HG02763 (cell line): ENCODE measurements around the gene SUPT3H.

Experiments
- ATAC-seq: cut with Tn5 transposase; IDR thresholded peaks from one replicate; pipeline ENCODE4 v1.9.1; 2021; ENCODE audit warnings: mild to moderate bottlenecking, moderate library complexity; ENCODE audit not compliant: unreplicated experiment

SUPT3H gene

DNA sequence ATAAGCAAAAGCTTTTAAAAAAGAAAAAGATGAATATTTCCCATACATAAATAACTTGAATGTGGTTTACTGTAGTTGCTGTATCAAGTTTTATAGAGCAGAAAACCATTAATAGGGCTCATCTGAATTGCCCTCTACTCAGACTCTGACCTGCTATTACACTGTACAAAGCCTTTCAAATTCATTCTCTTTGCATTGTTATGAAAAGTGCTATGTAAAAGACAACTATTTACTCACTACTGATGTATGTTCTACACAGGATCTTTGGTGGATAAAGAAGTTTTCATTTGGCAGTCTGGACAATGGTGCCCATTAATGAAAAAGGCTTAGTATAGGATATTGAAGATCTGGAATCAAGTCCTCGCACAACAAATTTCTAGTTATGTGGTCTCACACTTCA is 248.7 kb downstream of the SUPT3H start:
- no peak for ATAC-seq

GRCh38 chr6:45127185-45127584 is 250.5 kb downstream of the SUPT3H start:
- no peak for ATAC-seq

- no peak for ATAC-seq
These were observed 251.7 kb downstream of the SUPT3H start for GRCh38 chr6:45126033-45126432.

DNA sequence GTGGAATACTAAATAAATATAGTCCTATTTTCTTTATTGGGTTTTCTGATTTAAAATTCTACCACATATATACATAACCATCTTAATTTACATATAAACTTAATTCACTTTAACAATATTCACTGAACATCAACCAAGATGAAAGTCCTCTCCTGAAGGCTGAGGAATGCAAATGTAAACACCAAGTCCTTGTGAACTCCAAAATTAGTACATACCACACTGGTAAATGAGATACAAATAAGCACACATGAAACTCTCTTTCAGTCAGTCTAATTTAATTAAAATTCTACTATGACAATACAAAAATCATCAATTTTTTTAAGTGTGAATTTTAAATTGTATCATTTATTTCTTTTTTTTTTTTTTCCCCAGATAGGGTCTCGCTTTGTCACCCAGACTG is 254.7 kb downstream of the SUPT3H start:
- ATAC-seq: no peak

DNA sequence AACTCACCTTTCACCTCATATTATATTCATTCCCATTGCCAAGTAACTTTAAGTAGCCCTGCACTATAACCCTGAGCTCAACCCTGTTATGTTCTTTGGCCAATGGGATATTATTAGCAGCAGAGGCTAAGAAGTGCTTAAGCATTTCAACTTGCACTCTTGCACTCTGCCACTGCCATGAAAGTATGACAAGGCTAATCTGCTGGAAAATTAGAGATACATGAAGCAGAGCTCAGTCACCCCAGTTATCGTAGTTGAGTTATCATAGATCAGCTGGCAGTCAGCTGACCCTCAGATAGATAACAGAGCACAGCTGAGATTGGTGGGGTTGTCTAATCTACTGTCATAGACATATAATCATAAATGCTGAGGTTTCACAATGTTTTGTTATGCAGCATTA is 259.0 kb downstream of the SUPT3H start:
- no peak for ATAC-seq

DNA sequence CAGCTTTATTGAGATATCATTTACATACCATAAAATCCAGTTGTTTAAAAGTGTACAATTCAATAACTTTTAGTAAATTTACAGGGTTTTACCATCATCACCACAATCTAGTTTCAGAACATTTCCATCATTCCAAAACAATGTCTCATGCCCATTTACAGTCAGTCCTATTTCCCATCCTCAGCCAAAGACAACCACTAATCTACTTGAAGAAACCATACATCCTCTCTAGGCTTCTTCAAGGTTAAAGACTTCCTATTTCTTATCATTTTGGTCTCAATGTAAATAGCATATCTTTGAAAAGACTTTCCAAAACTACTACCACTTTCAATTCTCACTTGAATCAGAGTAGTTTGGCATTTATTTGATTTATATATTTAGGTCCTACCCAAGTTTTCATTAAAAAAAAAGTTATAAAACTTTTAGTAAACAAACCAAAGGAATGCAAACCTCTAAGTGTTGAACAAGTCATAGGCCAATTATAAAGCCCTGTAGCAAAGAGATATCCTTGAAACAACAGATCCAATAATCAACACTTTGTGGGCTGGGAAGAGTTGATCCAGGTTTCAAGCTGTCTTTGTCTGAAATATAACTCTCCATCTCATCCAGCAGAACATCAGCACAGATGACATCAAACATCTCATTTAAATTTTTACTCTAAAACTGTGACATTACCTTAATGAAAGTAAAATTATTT is 260.9 kb downstream of the SUPT3H start:
- ATAC-seq: no peak

DNA sequence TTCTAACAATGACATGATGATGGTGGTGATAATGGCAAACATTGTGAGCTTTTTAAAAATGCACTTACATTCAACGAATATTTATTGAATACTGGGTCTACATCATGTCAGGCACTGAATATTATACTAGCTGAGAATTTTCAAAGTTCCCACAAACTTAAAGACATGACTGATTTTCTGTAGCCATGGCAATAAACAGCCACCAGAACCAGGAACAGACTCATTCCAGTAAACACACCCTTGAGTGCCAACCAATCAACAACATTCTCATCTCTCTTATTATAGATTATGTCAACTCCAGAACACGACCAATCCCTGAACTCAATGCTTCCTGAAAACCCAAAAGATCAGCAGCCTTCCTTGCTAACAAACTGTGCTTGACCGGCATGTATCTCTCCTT is 262.0 kb downstream of the SUPT3H start:
- ATAC-seq: no peak

DNA sequence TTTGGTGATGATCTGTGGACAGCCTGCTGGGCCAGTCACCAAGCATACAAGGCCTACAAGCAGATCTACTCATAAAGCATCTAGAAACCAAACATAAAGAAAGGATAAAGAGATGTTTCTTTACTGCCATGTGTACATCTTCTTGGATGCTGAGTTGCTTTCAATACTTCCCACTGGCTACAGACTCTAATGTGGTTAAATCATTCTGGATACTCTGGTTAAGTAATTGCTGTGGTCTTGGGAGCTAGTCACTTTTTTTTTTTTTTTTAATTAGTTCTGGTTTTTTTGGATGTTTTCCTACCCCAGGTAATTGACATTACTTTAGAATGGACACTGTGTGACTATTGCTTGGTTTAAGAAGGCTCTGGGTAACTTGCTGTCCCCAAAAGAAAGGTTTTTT is 265.0 kb downstream of the SUPT3H start:
- ATAC-seq: no peak

- no peak for ATAC-seq
These were observed 268.2 kb downstream of the SUPT3H start for GRCh38 chr6:45109551-45109950.

DNA sequence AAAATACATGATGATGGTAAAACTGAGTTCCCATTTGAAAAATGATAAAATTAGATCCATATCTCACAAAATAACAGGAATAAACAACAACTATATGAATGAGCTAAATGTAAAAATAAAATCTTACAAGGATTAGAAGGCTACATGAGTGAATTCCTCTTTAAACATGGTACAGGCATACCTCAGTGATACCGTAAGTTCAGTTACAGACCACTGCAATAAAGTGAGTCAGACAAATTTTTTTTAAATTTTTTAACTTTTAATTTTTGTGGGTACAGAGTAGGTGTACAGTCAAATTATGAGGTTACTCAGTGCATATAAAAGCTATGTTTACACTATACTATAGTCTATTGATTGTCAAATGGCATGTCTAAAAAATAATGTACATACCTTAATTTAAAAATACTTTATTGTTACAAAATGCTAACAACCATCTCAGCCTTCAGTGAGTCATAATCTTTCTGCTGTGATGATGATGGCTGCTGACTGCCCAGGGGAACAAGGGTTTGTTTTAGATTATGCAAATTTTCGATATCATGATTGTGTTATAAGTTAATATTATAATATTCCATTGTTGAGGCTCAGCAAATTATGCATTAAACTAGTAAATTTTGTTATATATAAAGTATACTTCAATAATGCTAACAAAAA is 272.4 kb downstream of the SUPT3H start:
- ATAC-seq: no peak

- ATAC-seq: no peak
These were observed 273.3 kb downstream of the SUPT3H start for GRCh38 chr6:45104429-45104828.

DNA sequence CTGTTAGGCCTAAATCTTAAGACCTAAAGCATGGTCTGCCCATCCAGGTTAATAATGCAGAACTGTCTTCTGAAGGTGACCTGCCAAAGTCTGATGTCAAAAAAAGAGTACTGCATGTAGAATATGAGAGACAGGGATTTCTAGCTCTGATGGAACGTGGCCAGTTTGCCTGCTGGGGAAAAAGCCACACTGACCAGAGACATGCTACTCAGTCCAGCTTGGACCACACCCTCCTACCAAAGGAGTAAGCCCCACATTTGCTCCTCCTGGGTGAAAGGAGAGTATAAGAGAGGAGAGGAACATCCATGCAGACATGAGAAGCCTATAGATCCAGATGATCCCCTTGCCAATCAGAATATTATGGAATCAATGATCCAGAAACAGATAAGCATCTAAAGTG is 279.5 kb downstream of the SUPT3H start:
- ATAC-seq: no peak

- ATAC-seq: no peak
These were observed 282.9 kb downstream of the SUPT3H start for GRCh38 chr6:45094831-45095230.

- ATAC-seq: no peak
These were observed 285.6 kb downstream of the SUPT3H start for GRCh38 chr6:45092135-45092534.

DNA sequence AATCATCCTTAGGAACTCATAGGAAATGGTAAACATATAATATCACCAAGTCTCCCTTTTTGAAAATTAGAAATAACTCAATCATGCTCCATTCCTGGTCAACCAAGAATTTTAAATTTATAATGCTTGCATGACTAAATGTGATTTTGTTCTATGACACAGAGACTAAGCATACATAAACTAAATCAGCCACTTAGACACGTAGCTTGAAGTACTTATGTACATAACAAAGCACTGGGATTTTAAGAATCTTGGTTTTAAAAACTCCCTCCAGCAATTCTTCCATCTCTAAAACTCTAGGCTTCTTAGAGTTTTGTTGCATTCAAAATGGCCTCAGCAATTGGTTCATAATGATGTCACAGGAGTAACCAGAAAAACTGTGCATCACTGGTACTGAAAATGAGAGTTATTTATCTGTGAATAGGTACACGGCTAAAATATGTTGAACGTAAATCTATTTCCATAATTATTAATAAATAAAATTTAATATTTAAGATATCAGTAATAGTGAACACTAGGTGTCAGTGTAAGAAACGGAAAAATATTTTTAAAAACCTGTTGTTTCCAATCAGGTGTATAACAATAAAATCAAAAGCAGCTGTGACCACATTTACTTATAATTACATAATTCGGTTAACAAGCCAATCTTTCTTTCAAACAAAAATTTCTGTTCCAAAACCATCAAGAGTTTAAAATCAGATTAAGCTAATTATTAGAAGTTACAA is 291.2 kb downstream of the SUPT3H start:
- ATAC-seq: no peak

DNA sequence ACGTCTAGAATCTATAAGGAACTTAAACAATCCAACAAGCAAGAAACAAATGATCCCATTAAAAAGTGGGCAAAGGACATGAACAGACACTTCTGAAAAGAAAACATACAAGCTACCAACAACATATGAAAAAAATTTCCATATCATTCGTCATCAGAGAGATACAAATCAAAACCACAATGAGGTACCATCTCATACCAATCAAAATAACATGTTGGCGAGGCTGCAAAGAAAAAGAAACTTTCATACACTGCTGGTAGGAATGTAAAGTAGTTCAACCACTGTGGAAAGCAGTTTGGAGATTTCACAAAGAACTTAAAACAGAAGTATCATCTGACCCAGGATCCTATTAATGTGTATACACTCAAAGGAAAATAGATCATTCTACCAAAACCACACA is 293.5 kb downstream of the SUPT3H start:
- no peak for ATAC-seq

DNA sequence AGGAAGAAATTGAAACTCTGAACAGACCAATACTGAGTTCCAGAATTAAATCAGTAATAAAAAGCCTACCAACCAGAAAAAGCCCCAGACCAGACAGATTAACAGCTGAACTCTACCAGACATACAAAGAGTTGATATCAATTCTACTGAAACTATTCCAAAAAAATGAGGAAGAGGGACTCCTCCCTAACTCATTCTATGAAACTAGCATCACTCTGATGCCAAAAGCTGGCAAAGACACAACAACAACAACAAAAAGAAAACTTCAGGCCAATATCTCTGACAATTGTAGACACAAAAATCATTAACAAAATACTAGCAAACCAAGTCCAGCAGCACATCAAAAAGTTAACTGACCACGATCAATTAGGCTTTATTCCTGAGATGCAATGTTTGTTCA is 295.6 kb downstream of the SUPT3H start:
- no peak for ATAC-seq

- ATAC-seq: no peak
These were observed 296.1 kb downstream of the SUPT3H start for GRCh38 chr6:45081634-45082033.

GRCh38 chr6:45078432-45078831 is 299.3 kb downstream of the SUPT3H start:
- ATAC-seq: no peak

GRCh38 chr6:45076217-45076930 is 301.4 kb downstream of the SUPT3H start:
- no peak for ATAC-seq

DNA sequence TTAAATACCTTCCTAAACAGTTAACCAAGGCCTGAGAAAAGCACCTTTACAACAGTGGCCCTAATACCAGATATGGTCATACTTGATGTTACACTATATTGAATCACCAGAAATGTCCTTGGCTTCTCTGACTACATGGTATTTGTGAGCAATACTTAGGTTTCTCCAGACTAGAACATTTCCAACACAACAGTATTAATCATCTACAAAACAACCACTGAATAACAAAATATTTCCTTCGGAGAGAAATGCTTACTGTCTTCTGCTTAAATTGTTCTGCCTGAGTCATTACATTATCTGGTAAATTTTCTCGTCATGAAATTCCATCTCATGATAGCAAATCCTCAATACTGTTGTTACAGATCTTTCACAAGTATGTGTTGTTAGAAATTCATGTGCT is 302.5 kb downstream of the SUPT3H start:
- ATAC-seq: no peak

- ATAC-seq: no peak
These were observed 303.3 kb downstream of the SUPT3H start for GRCh38 chr6:45074439-45074838.
